Calu3 (cell line): ENCODE results near the gene GBA3. TPM values are rescaled to one million over a fixed set of nuclear protein-coding genes. Genes with fewer than 3 reads are reported as not detected.

ENCODE experiments used
- BruUV-seq: library from RNA; stranded (reverse); fragments of 400-500 nt; replicated peaks from 2 replicates; lab custom pipeline; 2021; lab: Mats Ljungman, UMichigan
- CTCF ChIA-PET: fragments of 300-600 bp; sonication (Branson Sonifier 250); formaldehyde crosslinking; loops from one replicate; lab custom pipeline; 2022; ENCODE audit warnings: antibody characterized with exemption; lab: Charles Lee
- DNase-seq: peaks from one replicate; pipeline ENCODE4 v3.0.0; 2022
- H3K27ac Mint-ChIP-seq: one replicate; pipeline ENCODE4 v1.8.0; 2022; ENCODE audit warnings: mixed read lengths; ENCODE audit not compliant: unreplicated experiment
- H3K27me3 Mint-ChIP-seq: one replicate; pipeline ENCODE4 v1.8.0; 2022; ENCODE audit warnings: mixed read lengths; ENCODE audit not compliant: unreplicated experiment
- H3K36me3 Mint-ChIP-seq: one replicate; pipeline ENCODE4 v1.8.0; 2022; ENCODE audit warnings: mild to moderate bottlenecking, moderate library complexity, mixed read lengths; ENCODE audit not compliant: insufficient read depth, unreplicated experiment
- H3K4me1 Mint-ChIP-seq: one replicate; pipeline ENCODE4 v1.8.0; 2022; ENCODE audit warnings: mild to moderate bottlenecking, low read depth, mixed read lengths; ENCODE audit not compliant: unreplicated experiment
- H3K4me3 Mint-ChIP-seq: one replicate; pipeline ENCODE4 v1.8.0; 2022; ENCODE audit warnings: mild to moderate bottlenecking, low read depth, moderate library complexity, mixed read lengths; ENCODE audit not compliant: unreplicated experiment
- H3K9me3 Mint-ChIP-seq: one replicate; pipeline ENCODE4 v1.8.0; 2022; ENCODE audit warnings: low read depth, mixed read lengths; ENCODE audit not compliant: unreplicated experiment
- CTCF ChIP-seq: fragments of 200-600 bp; IDR thresholded peaks from one replicate; pipeline ENCODE4 v1.8.0; 2022; ENCODE audit warnings: antibody characterized with exemption; ENCODE audit not compliant: unreplicated experiment
- intact Hi-C: fragments of 100-400 bp; cut with micrococcal nuclease; formaldehyde crosslinking; loops from one replicate; pipeline ENCODE4 v1.10.0; 2022; ENCODE audit not compliant: unreplicated experiment
- total RNA-seq: library from RNA; stranded (reverse); gene quantifications from 2 replicates; pipeline ENCODE4 v1.2.3, GENCODE V29; 2022

GBA3 gene
- total RNA-seq, 1 experiment from 2014 or later = 0.21 TPM

- H3K27me3 Mint-ChIP-seq = no peaks in the 10 kb centered on the region
- DNase-seq = no peak
Measured at GRCh38 chr4:22672944-22673343, 19.8 kb upstream of the GBA3 start.

GRCh38 chr4:22674700-22675099, 18.0 kb upstream of the GBA3 start:
- Mint-ChIP-seq H3K4me3 (no peak overlapping the region), H3K27me3 (no peaks in the 10 kb centered on the region), H3K9me3 (no peaks in the 10 kb centered on the region), H3K36me3 (no peaks in the 10 kb centered on the region), H3K4me1 (no peaks in the 10 kb centered on the region), H3K27ac (no peak overlapping the region)
- CTCF ChIA-PET = no interaction called here
- no peak for TF ChIP-seq CTCF
- BruUV-seq = no TSS peak
- no peak for DNase-seq
- intact Hi-C loops = no loop called here

More at GRCh38 chr4:22672944-22673343, 19.8 kb upstream of the GBA3 start:
- intact Hi-C loops = no loop called here
- H3K36me3 Mint-ChIP-seq = no peaks in the 10 kb centered on the region
- H3K4me3 Mint-ChIP-seq = no peak overlapping the region
- CTCF ChIA-PET = interaction anchor here (0.7 kb wide), 1 partner anchor 1373 kb away, joined by 3 read pairs; no protein-coding TSS in a partner anchor
- H3K4me1 Mint-ChIP-seq = no peaks in the 10 kb centered on the region
- no peak for TF ChIP-seq CTCF
- H3K9me3 Mint-ChIP-seq = no peaks in the 10 kb centered on the region
- H3K27ac Mint-ChIP-seq = no peak overlapping the region
- no TSS peak for BruUV-seq

GRCh38 chr4:22676063-22676462, 16.7 kb upstream of the GBA3 start:
- no TSS peak for BruUV-seq

GRCh38 chr4:22677780-22678179, 15.0 kb upstream of the GBA3 start:
- H3K27me3 Mint-ChIP-seq = no peaks in the 10 kb centered on the region
- CTCF ChIA-PET = no interaction called here
- no peaks in the 10 kb centered on the region for H3K36me3 Mint-ChIP-seq
- no peak for TF ChIP-seq CTCF
- no peaks in the 10 kb centered on the region for H3K9me3 Mint-ChIP-seq
- no peaks in the 10 kb centered on the region for H3K4me1 Mint-ChIP-seq
- no peak for DNase-seq
- H3K27ac Mint-ChIP-seq = no peak overlapping the region
- intact Hi-C loops = no loop called here
- no peak overlapping the region for H3K4me3 Mint-ChIP-seq
- BruUV-seq = no TSS peak

More at GRCh38 chr4:22676063-22676462, 16.7 kb upstream of the GBA3 start:
- Mint-ChIP-seq H3K4me3 (no peak overlapping the region), H3K27ac (no peak overlapping the region), H3K9me3 (no peaks in the 10 kb centered on the region), H3K4me1 (no peaks in the 10 kb centered on the region), H3K36me3 (no peaks in the 10 kb centered on the region), H3K27me3 (no peaks in the 10 kb centered on the region)
- no peak for TF ChIP-seq CTCF
- CTCF ChIA-PET = no interaction called here
- intact Hi-C loops = no loop called here
- no peak for DNase-seq
